Limb (tissue), 2 donors: ENCODE data around the gene ZNF697.
"Not testable (repeated sequence)": the region's sequence is repeated elsewhere in the genome, so short reads cannot be mapped to it uniquely, and the experiment has no call there.

Experiments
- DNase-seq, 2 donors: peaks; one replicate each; pipeline ENCODE4 v3.0.0-alpha.2; 2016; ENCODE audit errors: extremely low spot score in 2 of 2

Gene ZNF697

DNA sequence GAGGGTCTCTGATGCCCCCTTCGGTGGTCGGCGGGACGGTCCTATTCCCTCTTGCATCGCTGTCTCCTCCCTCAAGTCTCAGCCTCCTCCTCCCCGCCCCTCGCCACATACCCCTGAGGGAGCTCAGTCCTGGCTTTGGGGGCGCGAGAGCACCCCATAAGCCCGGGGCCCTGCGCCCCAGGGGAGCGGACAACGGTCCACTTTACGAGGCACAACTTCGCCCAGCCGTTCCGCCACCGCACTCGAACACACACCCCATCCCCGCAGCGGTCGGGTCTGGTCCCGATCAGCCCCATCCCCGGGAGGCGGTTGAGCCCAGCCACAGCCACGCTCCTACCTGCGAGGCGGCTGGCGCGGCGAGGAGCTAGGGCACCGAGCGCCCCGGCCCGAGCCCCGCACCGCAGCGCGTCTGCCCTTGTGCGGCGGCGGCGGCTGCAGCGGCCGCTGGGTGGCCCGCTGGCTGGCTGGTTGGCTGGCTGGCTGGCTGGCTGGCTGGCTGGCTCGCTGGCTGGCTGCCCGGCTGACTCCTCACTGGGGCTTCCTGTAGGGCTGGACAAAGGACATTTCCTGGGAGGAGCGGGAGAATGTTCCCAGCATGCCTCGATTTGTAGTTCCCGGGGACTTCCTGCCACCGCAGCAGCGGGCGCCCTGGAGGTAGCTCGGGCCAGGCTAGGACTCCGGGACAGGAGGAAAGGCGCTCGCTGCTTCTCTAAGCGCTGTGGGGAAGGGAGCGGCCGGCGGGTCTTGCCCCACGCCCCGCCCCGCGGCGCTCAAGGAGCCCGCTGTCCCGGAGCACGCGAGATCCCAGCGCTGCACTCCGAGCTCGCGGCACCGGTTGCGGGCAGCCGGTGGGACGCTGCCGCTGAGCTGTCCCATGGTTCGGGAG is at the start of gene ZNF697:
Gene ZNF697, minus strand, starts transcription at position 533 of the 886 bp plus-strand sequence. CDS start 22,166 bp downstream, outside the sequence.
- peak; percentile 93 to 96 for DNase-seq

DNA sequence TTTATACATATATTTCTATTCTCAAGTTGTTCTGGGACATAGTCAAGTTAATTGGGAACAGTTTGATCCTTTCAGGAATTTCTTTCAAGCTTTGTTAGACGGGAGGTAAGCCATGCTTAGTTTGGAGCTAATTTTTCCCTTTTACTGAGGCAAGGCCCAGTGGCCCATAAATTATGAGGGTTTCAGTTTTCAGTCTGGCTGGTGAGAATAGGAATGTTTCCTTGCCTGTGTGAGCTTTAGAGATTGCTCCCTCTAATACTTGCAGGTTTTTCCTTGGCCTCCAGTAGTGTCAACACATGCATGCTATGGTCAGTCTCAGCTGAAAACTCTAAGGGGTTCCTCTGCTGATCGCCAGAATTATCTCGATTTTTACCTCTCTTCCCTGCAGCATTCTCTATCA is 49.5 kb upstream of the ZNF697 start:
- no peak for DNase-seq

DNA sequence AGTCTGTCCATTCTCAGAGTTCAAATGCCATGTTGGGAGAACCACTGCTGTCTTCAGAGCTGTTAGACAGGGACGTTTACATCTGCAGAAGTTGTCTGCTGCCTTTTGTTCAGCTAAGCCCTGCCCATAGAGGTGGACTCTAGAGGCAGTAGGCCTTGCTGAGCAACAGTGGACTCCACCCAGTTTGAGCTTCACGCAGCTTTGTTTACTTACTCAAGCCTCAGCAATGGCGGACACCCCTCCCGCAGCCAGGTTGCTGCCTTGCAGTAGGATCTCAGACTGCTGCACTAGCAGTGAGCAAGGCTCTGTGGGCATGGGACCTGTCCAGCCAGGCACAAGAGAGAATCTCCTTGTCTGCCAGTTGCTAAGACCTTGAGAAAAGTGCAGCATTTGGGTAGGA is 48.8 kb upstream of the ZNF697 start:
- not testable (repeated sequence) for DNase-seq

DNA sequence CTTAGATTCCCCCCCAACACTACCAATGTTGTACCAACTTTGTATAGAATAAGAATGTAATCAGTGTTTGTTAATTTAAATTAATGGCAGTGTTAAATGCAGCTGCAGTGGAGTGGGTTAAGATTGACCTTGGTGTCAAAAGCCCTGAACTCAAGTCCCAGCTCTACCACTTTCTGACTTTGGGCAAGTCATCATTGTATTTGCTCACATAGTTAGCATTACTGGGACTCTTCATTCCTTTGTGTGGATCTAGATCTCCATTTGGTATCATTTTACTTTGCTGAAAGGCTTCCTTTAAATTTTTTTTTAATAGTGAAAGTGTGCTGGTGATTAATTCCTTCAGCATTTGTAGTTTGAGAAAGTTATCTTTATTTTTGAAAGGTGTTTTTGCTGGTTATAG is 41.4 kb upstream of the ZNF697 start:
- DNase-seq: no peak

DNA sequence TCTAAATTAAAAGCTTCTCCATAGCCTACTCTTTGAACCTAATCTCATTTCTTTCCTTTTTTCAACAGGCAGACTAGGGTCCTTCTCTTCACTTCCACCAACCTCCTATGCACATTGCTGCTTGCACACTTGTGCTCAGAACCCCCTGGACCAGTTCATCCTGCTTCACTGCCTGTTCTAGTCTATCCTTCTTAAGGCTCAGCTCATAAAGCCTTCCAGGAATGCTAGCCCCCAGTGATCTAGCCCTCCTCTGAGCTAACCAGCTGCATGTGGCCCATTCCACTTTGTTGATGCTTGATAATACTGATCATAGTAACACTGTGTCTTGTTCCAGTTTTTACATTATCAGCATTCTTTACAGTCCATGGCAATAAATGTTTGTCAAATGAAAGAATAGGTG is 40.7 kb upstream of the ZNF697 start:
- no peak for DNase-seq

DNA sequence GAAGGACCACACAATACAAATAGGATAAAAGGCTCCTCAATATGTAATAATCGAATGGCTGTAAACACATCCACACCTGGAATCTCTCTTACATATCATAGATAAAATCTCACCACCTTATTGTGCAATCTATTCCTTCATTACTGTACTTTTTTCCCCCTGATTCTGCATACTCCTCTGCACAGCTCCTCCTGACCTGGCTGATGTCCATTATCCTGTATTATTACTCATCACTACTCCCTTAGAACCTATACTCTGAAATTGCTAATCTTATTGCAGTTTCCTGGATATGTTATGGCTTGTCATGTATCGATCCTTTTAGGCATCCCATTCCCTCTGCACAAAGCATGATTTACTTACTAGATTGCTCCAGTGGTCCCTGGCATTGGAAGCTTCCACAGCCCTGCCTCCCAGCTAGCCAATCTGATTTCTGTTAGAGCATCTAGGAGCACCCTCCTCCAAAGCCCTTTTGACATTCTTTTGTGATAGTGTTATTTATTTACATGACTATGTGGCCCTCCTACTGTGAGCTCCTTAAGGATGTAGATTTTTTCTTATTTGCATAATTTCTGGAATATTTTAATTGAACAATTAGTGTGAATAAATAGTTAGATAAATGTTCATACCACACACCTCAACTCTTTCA is 39.5 kb upstream of the ZNF697 start:
- no peak for DNase-seq

DNA sequence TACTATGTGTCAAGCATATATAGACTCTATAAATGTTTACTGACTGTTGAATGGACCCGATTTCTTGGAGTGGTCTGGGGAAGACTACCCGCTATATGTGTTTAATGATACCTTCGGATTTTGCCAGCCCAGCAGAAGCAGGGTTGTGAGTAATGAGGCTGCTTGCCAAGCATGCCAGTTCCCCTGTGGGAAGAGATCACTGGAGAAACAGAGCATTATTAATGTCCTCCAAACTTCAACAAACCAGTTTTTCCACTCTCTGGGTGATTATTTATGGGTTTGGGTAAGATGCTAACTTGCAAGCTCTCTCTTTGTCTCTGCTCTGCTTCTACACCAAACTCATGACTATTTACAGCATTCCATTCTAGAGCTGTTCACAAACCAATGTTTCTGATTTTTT is 38.6 kb upstream of the ZNF697 start:
- no peak for DNase-seq

DNA sequence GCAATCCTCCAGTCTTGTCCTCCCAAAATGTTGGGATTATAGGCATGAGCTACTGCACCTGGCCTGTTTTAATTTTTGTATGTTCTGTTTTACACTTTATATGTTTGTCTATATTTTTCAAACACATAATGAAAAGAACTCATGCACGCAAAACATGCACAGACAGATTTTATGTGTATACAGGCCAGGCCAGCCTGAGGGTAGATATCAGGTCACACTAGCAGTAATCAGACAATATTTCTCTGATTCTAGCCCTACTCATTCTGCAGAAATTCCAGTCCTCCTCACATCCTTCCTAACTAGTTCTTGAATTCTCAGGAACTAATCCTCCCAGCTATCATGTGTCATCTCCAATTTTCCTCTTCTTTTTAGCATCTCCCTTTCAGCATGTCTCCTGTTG is 35.8 kb upstream of the ZNF697 start:
- no peak for DNase-seq

DNA sequence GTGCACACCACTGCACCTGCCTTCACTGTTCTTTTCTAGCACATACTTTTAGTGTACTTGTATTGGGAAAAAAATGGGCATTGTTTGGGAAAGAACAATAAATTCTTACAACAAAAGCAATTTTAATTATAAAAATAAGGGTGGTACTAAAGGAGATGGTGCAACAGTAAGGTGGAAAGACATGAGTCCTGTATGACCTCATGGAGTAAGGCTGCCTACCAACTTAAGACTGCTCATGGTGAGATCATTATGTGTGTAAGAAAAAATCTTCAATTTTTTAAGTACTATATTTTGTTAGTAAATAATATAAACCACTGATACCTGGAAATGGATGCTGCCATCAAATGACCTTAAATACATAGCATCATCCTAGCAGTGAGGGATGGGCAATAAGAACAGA is 34.1 kb upstream of the ZNF697 start:
- no peak for DNase-seq

DNA sequence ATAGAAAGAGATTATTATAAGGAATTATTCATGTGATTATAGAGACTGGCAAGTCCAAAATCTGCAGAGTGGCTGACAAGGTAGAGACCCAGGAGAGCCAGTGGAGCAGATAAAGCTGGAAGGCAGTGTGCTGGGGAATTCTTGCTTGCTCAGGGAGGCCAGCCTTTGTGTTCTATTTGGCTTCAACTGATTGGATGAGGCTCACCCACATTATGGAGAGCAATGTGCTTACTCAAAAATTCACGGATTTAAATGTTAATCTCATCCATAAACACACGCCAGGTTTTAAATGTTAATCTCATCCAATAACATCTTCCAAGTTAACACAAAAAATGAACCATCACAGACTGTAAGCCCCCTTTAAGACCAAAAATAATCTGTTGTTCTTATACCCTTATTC is 33.5 kb upstream of the ZNF697 start:
- DNase-seq: no peak

DNA sequence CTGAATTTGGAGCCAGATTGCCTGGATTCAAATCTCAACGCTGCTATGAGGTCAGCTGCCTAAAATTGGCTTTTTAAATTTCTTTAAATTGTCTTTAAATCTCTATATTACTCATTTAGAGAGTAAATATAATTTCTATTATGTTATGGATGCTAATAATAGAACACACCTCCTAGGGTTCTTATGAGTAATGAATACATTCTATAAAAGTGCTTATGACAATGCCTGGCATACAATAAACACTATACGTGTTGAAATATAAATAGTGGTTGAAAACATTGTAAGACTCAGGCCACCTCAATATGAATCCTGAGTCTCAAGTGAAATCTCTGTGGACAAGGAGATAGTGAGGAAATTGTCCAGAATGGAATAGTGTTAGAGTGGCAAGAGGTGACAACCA is 32.7 kb upstream of the ZNF697 start:
- no peak for DNase-seq

DNA sequence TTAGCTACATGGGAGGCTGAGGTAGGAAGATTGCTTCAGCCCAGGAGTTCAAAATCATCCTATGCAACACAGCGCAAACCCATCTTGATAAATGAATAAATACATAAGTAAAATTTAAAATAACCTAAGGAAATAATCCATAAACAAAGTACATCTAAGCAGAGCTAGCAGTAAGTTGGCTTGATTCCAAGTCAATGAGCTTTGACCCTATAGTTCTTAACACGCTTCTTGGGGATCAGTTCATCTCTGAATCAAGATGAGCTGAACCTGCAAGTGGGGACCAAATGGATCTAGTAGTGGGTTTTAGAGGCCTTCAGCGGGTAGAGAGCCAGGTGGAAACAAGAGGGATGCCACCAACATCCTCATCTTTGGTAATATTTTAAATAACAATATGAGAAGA is 32.1 kb upstream of the ZNF697 start:
- DNase-seq: no peak

DNA sequence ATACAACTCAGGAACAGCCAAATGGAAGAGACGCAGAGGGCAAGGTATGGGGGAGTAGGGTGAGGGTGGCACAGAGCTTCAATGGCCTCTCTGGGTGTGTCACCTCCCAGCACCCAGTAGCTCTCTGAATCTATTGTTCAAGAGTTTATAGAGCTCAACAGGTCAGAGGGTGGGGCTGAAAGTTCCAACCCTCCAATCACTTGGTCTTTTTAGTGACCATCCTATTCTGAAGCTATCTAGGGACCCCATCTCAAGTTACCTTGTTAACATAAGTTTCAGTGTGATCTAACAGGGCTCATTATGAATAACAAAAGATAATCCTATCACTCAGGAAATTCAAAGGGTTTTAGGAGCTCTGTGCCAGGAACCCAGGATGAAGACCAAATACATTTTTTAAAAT is 31.2 kb upstream of the ZNF697 start:
- DNase-seq: no peak

DNA sequence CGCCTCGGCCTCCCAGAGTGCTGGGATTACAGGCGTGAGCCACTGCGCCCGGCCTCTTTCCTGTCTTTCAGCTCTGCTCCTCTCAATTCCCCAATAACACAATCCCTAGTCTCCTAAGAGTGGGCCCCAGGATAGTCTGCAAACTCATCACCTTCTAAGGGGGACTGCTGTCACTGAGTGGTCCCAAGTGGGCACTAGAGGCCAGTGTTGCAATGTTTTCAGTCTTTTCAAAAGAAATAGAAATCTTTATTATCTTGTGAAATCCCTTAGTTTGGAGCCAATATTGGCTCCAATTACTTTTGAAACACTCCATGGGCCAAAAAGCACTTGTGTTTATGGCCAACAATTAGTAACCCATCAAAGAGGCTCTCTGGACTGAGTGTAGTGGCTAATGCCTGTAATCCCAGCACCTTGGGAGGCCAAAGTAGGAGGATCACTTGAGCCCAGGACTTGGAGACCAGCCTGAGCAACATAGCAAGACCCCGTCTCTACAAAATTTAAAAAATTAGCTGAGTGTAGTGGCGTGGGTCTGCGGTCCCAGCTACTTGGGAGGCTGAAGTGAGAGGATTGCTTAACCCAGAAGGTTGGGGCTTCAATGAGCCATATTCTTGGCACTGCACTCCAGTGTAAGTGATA is 28.6 kb upstream of the ZNF697 start:
- DNase-seq: no peak

DNA sequence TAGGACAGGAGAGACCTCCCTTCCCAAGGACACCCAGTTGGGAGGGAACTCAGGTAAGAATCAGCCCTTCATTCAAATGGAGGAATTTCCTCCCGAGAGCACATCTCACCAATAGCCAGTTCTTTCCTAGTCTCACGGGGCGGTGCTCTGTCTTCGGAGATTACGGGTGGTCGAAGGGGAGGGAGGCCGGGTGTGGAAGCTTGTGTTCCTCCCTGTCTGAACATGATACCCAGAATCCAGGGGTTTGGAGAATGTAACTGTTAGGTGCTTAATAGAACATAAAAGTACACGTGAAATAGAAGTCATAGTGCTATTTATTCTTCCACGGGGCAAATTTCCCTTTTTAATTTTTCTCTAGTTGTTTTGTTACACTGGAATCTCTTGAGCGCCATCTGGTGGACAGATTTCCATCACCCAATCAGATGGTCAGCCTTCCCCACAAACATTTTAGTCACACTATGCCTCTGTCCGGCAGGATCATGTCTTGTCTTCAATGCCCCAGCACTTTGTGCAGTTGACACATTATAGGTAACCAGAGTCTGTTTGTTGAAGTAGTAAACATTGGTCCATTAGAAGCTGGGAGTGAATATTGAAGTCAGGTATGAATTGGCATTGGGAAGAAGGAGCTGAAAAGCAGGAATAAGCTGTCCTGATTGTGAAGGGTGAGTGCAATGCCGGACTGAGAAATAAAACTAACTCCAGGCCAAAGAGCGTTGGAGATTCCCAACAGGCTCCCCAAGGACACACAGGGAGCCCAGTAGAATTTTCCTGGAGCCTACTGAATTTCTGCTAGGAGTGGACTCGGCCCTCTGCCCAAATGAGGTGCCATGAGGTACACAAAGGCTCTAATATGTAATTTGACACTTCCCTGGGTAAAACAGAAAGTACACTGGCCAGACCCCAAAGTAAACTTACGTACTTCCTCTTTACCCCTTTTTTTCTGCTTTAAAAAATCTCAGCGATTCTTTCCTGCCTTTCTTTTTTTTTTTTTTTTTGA is 27.6 kb upstream of the ZNF697 start:
- DNase-seq: peak; percentile 80 to 82

DNA sequence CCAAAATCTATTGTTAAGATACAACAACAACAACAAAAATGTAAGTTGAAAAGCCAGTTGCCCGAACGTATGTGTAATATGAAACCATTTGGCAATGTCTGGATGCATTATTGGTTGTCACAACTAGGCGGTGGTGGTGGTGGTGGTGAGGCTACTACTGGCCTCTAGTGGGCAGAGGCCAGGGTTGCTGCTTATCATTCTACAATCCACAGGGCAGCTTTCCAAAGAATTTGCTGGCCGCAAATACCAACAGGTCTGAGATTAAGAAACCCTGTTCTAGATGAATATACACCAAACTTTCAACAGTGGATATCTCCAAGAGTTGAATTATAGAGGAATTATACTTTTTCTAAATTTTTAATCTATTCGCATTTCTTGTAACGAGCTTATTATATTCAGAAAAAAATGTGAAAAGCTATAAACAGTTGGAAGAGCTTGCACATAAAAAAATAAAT is 26.8 kb upstream of the ZNF697 start:
- peak; percentile 38 to 79 for DNase-seq

DNA sequence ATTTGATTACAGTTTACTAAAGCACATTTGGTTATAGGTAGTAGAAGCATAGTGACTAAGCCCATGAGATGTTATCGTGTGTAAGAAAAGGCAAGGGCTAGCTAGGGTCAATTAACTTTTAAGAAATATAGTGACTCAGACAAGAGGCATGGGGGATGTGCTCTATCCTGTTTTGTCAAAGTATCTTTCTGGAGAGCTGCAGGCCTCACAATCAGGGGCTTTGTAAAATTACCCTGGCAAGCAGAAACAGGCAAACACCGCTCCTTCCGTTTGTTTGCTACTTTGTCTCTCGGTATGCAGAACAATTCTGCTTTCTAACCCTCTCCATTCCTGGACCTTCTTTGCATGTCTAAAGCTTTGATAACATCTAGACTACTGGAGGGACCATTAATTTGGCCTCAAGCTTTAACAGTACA is 26.1 kb upstream of the ZNF697 start:
- DNase-seq: no peak

DNA sequence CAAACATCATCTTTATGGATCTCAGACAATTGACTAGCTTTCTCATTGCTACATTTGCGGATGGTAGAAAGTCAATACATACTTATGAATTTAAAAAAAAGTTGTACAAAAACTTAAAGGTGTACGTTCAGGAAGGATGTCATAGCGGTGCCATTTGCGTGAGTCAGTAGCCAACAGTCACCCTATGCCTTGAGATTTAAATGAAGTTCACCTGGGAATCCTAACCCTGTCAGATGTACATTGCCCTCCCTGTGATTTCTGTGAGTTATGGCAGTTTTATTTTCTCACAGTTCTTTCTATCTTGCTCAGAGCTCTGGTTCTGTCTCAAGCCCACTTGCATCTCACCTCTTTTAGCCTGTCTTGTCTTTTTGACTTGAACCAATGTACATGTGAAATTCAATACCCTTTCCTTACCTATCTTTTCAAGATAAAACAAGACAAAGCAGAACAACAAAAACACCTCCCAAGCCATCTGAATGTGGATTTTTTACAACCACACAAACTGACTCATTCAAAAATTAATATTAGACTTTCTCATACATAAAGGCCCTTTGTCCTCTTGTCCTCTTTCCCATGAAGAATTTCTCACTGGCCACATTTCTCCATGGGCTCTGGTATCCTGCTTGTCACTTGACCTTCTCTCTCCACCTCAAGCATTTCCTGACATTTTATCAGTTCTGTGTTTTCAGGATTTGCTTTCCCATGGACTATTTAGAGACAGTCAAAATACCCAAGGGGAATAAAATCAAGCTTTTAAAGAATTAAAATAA is 25.3 kb upstream of the ZNF697 start:
- no peak for DNase-seq

DNA sequence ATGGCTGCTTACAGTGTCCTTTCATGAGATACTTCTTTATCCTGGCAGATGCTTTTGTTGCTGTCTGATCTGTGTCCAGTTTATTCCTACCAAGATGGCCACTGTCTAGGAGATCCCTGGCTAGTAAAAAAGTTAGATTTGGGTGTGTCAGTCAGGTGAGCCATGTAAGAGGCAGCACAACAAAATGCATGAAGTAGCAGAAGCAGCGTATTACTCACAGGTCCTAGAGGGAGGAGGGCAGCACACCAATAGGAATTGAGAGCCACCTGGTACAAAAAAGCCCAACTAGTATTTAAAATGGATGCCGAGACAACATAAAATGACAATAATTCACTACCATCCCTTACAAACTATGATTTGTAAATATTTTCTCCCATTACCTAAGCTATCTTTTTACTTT is 22.8 kb upstream of the ZNF697 start:
- DNase-seq: no peak

DNA sequence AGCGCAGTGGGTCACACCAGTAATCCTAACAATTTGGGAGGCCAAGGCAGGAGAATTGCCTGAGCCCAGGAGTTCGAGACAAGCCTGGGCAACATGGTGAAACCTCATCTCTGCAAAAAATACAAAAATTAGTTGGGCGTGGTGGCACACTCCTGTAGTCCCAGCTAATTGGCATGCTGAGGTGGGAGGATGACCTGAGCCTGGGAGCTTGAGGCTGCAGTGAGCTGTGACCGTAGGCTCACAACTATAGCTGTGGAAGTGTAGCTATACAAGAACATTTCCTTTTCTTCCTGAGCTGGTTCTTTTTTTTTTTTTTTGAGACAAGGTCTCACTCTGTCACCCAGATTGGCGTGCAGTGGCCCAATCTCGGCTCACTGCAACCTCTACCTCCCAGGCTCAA is 19.1 kb upstream of the ZNF697 start:
- no peak for DNase-seq
